Testis (tissue), 3 donors: ENCODE results near the gene EPN1. TPM values are rescaled to one million over a fixed set of nuclear protein-coding genes. Genes with fewer than 3 reads are reported as not detected.

Experiments
- DNase-seq: peaks from one replicate; pipeline ENCODE4 v3.0.0-alpha.2; 2019
- H3K27ac ChIP-seq, 2 donors: fragments of 200-600 bp; sonication (generic); one replicate each; pipeline ENCODE4 v1.5.1; 2019
- H3K27me3 ChIP-seq: fragments of 200-600 bp; sonication (generic); one replicate; pipeline ENCODE4 v1.5.1; 2019
- H3K36me3 ChIP-seq: fragments of 200-600 bp; sonication (generic); one replicate; pipeline ENCODE4 v1.5.1; 2017; ENCODE audit warnings: low read depth; ENCODE audit errors: missing control alignments
- H3K4me1 ChIP-seq: fragments of 200-600 bp; sonication (generic); one replicate; pipeline ENCODE4 v1.5.1; 2019
- H3K4me3 ChIP-seq, 2 donors: fragments of 200-600 bp; sonication (generic); one replicate each; pipeline ENCODE4 v1.5.1; 2017 to 2019
- H3K9me3 ChIP-seq: fragments of 200-600 bp; sonication (generic); one replicate; pipeline ENCODE4 v1.5.1; 2017
- POLR2A ChIP-seq: fragments of 450-650 bp; IDR thresholded peaks from one replicate; pipeline ENCODE4 v1.6.1; 2017; ENCODE audit warnings: antibody characterized with exemption, mild to moderate bottlenecking, moderate library complexity
- WGBS, 2 donors: methylation state at CpG; one replicate each; pipeline ENCODE4 v1.1.5; 2018; 5-methylcytosine and 5-hydroxymethylcytosine counted together
- intact Hi-C: fragments of 100-400 bp; cut with DNase I; formaldehyde crosslinking; loops from one replicate; pipeline ENCODE4 v1.15.1; 2023; ENCODE audit warnings: low total_unique reads
- polyA plus RNA-seq: library from polyadenylated mRNA; stranded (reverse); fragments of 350-450 nt; fragmentation: Illumina TruSeq; extraction: RNeasy Lipid Tissue Mini Kit (QIAGEN cat#74804); gene quantifications from one replicate; pipeline ENCODE4 v1.2.3, GENCODE V29; 2014; ENCODE audit warnings: low read depth, low replicate concordance; ENCODE audit not compliant: insufficient read depth
- total RNA-seq, 2 donors: library from RNA; depleted of rRNA; stranded (reverse); fragments of >200 nt; gene quantifications; one replicate each; pipeline ENCODE4 v1.2.3, GENCODE V29; 2016
- TF ChIP-seq, protein P1 (sequence below), 3 experiments: fragments of 450-650 bp in 2 of 3; fragments of 200-600 bp in 1 of 3; sonication (generic) in 1 of 3; IDR thresholded peaks; one replicate each; pipeline ENCODE4 v1.5.1; 2016 to 2019; ENCODE audit warnings: antibody characterized with exemption in 3 of 3, mild to moderate bottlenecking in 2 of 3, moderate library complexity in 1 of 3

The EPN1 gene
- total and polyA plus RNA-seq, 3 donors from 2014 or later = 134 to 303 (median 176) TPM

DNA sequence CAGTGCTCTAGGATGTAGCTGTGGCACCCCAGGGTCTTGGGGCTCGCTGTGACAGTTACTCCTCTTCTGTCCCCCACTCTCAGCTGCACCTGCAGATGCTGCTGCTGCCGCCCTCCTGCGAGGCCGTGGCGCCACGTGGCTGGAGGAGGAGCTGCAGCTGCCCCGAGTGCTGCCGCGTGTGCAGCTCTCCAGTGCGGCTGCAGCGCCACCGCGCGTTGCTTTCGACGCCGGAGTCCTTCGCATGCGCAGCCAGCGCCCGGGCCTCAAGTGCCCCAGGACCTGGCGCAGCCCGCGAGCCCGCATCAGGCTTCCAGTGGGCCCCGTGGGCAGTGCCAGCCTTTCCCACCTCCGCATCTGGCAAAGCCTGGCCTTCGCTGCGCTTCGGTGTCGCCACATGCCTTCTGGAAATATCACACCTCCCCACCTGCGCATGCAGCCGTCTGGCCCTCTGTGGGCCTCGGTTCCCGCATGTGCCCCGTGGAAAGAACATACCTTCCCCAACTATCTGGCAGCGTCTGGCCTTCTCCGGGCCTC, 34.9 kb upstream of the EPN1 start:
- intact Hi-C loops = no loop called here
- H3K4me1 ChIP-seq = peaks cover 42% of the 10 kb centered on the region
- H3K4me3 ChIP-seq = peak overlapping the region; percentile 95 to 96
- DNase-seq = peak; percentile 61
- TF ChIP-seq POLR2A = no peak
- TF ChIP-seq, protein P1, sequence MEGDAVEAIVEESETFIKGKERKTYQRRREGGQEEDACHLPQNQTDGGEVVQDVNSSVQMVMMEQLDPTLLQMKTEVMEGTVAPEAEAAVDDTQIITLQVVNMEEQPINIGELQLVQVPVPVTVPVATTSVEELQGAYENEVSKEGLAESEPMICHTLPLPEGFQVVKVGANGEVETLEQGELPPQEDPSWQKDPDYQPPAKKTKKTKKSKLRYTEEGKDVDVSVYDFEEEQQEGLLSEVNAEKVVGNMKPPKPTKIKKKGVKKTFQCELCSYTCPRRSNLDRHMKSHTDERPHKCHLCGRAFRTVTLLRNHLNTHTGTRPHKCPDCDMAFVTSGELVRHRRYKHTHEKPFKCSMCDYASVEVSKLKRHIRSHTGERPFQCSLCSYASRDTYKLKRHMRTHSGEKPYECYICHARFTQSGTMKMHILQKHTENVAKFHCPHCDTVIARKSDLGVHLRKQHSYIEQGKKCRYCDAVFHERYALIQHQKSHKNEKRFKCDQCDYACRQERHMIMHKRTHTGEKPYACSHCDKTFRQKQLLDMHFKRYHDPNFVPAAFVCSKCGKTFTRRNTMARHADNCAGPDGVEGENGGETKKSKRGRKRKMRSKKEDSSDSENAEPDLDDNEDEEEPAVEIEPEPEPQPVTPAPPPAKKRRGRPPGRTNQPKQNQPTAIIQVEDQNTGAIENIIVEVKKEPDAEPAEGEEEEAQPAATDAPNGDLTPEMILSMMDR (IDR thresholded peaks at IDR 0.05) = peak; percentile 29 to 43 (median 29)
- 2 to 4% methylated on average over 8 to 38 of the region's 38 CpGs for WGBS, 2 donors
- H3K36me3 ChIP-seq = no peaks in the 10 kb centered on the region
- peak overlapping the region; percentile 76 to 93 for H3K27ac ChIP-seq
- no peaks in the 10 kb centered on the region for H3K9me3 ChIP-seq
- no peaks in the 10 kb centered on the region for H3K27me3 ChIP-seq

DNA sequence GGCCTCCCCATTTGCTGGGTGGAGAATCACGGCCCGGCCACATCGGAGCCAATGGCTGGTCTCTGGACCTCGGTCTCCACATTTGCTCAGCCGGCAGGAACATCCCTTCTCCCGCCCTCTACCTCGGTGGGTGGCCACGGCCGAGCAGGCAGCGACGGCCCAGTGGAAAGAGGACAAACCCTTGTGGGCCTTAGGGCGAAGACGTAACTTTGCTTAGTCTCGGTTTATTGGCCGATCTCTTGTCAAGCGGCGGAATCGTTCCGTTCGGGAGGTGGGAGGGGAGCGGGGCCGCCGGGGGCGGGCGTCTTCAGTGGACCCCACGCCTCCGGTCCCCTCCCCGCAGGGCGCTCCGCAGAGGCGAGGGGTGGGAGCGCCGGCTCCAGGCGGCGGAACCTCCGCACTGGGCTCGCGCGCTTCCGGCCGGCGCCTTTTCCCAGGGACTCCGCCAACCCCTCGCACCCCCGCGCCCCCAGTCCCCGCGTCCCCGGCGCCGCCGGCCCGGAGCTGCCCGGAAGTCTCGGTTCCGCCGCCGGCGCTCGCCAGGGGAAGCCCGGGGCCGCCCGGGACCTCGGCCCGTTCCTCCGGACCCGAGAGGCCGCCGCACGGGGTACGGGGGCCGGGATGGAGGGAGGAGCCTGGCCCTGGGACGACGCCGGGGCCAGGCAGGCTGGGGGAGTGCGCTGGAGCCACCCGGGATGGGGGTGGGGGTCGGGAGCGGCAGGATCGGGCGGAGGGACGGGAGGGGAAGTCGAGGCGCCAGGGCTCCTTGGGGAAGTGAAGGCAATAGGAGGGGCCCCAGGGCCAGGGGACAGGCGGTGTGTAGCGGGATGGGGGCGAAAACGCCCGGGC, 34.2 kb upstream of the EPN1 start, which contains the start of gene ZNF580:
TSS of gene ZNF580 (plus strand) at position 426 of the 849 bp plus-strand sequence. CDS start 1,507 bp downstream, outside the sequence.
- Histone ChIP-seq H3K27ac (peak within 1 kb of the TSS; percentile 76 to 93), H3K4me1 (peaks cover 37% of the 10 kb centered on the region), H3K9me3 (no peaks in the 10 kb centered on the region), H3K27me3 (no peaks in the 10 kb centered on the region), H3K4me3 (peak within 1 kb of the TSS; percentile 95 to 96), H3K36me3 (no peaks in the 10 kb centered on the region)
- intact Hi-C loops = no loop called here
- TF ChIP-seq, protein P1 (IDR thresholded peaks at IDR 0.05) = no peak
- no peak for TF ChIP-seq POLR2A
- DNase-seq = peak; percentile 61
- WGBS, 2 donors = 1% methylated on average over 22 to 48 of the region's 89 CpGs

DNA sequence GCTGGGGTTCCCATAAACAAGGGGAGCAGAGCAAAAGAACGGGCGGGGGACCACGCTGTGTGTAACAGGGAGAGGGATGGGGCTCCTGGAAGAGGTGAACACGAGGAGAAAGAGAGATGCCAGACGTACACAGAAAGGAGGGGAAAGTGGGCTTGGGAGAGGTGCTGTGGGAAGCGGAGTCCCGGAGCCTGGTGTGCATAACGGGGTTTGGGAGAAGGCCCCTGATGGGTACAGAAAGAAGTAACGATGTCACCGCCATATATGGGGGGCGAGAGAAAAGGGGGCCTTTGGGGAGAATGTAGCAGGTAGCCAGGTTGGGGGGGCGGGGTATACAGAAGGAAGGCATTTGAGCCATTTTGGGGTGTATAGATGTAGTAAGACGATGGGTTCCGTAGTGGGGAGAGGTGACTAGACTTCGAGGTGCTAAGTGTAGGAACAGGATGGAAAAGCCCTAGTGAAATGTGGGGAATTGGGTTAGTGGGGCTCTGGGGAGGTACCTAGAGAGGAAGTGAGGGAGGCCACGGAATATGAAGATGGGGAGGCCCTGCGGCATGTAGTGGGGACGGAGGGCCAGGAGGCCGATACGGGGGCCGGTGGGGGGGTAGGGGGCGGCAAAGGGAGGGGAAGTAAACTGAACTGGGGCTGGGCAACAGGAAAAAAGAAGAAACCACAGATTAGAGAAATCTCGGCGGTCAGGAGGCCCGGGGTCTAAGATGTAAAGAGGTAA, 33.4 kb upstream of the EPN1 start:
- intact Hi-C loops = no loop called here
- H3K27me3 ChIP-seq = no peaks in the 10 kb centered on the region
- peak overlapping the region; percentile 95 to 96 for H3K4me3 ChIP-seq
- H3K4me1 ChIP-seq = peaks cover 29% of the 10 kb centered on the region
- 0 to 1% methylated on average over 25 of the region's 25 CpGs for WGBS, 2 donors
- H3K36me3 ChIP-seq = no peaks in the 10 kb centered on the region
- TF ChIP-seq POLR2A = no peak
- TF ChIP-seq, protein P1 (IDR thresholded peaks at IDR 0.05) = no peak
- no peak for DNase-seq
- H3K27ac ChIP-seq = peak overlapping the region; percentile 76 to 93
- no peaks in the 10 kb centered on the region for H3K9me3 ChIP-seq

DNA sequence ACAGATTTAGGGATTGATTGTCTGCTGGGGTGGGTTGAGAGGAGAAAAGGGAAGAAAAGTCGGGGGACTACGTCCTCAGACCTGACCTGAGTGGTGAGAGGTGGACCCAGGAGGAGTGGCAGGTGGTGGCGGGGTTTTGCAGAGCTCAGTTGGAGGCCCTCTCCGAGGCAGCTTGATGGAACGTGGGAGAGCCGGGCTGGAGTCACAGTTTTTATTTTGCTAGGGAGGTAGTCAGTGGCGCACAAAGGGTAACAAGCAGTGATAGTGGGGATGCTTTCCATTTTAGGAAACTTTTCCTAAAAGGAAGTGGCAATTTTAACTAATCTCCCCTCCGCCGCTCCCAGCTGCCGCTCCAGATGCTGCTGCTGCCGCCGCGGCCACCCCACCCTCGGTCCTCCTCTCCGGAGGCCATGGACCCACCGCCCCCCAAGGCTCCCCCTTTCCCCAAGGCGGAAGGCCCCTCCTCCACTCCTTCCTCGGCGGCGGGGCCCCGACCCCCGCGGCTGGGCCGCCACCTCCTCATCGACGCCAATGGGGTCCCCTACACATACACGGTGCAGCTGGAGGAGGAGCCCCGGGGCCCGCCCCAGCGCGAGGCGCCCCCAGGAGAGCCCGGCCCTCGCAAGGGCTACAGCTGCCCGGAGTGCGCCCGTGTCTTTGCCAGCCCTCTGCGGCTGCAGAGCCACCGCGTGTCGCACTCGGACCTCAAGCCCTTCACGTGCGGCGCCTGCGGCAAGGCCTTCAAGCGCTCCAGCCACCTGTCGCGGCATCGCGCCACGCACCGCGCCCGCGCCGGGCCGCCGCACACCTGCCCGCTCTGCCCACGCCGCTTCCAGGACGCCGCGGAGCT, 32.6 kb upstream of the EPN1 start:
- Histone ChIP-seq H3K27me3 (no peaks in the 10 kb centered on the region), H3K27ac (peak overlapping the region; percentile 76 to 93), H3K4me1 (peaks cover 24% of the 10 kb centered on the region), H3K36me3 (no peaks in the 10 kb centered on the region), H3K4me3 (peak overlapping the region; percentile 95 to 96), H3K9me3 (no peaks in the 10 kb centered on the region)
- no peak for TF ChIP-seq POLR2A
- TF ChIP-seq, protein P1 (IDR thresholded peaks at IDR 0.05) = no peak
- intact Hi-C loops = no loop called here
- peak; percentile 59 for DNase-seq
- WGBS, 2 donors = 0 to 1% methylated on average over 16 to 60 of the region's 65 CpGs
